ENCODE measurements around the gene PCBP4. TPM values are rescaled to one million over a fixed set of nuclear protein-coding genes. Genes with fewer than 3 reads are reported as not detected.
A peak's percentile ranks its signal among the peaks of the same experiment; 100 is the strongest.

The PCBP4 gene
- 26.2 and 31.3 TPM in 2 replicates for total RNA-seq

DNA sequence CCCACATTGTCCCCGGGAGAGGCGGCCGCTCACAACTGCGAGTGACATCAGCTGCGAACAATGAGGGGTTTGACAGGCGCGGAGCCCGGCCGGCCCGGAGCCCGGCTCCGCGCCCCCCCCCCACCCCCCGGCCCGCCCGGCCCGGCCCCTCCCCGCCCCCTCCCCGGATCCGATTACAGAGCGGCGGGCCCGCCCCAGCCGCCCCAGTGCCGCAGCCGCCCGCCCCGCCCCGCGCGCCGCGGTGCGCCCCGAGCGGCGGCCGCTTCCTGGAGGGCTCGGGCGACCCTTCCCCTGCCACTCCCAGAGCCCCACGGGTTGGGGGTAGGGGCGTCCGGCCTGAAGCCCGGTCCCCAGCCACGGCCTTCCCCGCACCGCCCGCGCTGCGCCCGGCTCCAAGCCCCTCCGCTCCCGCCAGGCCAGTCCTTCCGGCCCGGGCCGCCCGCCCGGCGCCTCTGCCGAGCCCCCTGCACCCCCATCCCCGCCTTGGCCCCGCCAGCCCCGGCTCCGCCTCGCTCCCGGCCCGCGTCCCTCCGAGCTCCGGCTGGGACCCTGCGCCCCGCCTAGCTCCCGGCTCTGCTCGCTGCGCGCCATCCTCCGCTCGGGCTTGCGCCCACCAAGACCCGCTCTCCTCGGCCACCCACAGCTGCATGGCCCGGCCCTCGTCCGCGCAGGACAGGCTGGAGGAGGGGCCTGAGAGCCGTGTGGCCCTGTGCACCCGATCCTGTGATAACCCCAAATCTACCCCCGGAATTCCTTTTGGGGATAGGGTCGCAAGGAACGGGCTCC lies at the start of gene PCBP4:
TSS of gene PCBP4 (minus strand) at position 71 of the 786 bp plus-strand sequence. CDS start 6,214 bp downstream, outside the sequence.
- DNase-seq = peak; percentile 50

DNA sequence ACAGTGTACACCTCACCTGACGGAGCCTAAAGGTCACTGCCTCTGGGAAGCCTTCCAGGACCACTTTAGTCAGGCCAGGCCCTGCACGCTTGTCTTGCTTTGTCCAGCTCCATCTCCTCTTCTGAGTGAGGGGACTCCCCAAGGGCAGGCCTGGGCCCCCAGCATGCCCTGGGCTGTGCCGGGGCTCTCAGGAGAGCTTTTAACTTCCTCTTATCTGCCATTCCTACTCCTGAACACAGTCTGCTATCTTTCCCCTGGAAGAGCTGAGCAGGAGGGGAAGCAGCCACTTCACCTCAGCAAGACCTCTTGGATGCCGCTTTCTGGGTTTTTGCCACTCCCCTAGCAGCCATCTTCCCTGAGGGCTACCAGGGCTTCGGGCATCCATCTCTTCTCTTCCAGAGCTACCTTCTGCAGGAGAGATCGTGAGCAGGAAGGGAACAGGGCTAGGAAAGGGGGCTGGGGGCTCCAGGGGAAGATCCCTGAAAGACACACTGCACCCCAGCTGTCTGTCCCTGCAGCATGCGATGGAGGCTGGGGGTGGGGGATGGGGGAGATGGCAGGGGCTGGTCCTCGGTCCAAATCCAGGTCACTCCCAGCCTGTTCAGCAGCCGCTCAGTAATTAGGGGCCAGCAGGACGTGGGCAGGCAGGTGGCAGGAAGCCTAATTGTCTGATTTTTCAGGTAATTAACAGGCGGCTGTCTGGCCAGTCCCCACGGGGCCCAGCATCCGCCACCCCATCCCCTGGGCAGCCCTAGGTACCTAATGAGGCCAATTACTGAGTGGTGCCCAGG lies 48.4 kb upstream of the PCBP4 start:
- DNase-seq = no peak

DNA sequence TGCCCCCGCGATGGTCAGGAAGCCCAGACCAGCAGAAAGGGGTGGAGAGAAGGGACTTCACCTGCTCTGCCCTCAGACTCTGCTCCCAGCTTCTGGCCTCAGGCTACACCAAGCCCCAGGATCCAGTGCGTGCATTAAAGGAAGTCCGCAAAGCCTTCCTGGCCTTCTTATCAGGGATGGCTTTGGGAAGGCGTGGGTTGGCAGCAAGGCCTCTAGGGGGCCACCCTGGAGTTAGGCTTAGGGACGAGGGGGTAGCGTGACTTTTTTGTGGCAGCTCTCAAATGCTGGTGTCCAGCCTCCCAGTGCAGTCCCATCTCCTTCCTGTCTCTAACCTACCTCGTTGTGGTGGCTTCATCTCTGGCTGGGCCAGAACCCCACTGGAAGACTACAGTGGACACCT lies 47.4 kb upstream of the PCBP4 start:
- DNase-seq = peak; percentile 36

DNA sequence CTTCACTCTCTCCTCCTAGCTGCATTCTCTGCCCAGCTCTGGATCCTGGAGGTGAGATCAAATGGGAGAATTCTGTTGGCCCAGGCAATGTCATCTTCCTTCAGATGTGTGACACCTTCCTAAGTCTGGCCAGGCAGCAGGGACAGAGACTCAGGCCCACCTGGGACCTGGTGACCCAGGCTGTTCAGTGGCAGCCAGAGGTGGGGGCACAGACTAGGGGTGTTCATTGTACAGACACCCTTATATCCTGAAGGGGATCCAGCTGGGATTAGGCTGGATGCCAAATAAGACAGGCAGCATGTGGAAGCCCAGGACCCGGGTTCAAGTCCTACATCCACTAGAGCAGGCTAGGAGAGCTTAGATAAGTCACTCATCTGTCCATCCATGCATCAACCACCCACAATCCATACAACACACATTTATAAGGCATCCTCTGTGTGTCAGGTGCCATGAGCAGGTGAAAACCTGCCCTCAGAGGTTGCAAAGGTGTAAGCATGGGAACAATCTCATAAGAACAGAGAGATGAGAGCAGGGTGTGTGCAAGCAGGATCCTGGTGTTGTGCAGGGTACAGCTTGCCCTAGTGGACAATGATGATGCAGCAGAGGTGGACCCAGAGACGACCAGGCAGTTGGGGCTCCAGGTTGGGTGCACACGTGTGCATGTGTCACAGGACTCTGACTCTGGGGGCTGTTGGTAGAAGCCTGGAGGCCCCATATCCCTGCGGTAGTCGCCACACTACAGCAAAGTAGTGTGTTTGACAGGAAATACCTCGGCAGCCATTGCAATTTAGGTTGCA lies 46.7 kb upstream of the PCBP4 start:
- DNase-seq = no peak

DNA sequence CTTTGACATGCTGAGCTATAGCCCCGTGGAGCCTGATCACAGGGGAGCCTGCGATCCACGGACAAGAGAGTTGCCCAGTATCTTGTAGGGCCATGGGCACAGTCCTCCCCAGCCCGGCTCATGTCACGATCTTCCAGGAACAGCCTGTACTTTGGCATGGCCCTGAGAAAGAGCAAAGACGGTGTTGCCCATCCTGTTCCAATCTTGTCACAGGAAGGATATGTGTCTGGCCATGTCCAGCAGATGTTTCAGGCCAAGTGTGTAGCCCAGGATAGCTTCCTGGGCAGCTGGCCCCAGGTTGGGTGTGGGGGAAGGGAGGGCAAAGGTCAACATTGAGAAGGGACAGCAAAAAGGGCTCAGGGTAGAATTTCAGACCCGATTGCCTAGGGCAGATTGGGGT lies 45.4 kb upstream of the PCBP4 start:
- peak; percentile 44 for DNase-seq

DNA sequence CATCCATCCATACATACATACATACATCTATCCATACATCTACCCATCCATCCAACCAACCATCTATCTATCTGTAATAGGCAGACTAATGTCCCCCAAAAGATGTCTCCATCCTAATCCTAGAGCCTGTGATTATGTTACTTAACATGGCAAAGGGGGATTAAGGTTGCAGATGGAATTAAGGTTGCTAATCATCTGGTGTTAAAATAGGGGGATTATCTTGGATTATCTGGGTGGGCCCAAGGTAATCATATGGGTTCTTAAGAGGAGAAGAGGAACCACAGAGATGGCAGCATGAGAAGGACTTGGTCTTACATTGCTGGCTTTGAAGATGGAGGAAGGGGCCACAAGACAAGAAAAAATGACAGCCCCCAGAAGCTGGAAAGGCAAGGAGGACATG lies 43.2 kb upstream of the PCBP4 start:
- no peak for DNase-seq

DNA sequence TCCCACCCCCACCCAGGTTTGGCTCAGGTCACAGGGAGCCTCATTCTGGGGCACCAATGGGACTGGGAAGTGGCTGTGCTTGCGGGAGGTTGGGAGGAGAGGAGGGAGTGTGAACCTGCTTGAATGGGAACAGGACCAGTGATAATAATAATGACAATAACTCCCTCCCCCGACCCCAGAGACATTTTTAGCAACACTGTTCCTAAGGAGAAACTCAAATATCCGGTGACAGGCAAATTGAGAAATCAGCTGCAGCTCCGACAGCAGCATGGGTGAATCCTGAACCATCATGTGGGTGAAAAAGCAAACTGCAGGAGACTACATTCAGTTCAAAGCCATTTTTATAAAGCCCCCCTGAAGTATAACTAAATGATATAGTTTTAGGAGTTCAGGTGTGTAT lies 40.0 kb upstream of the PCBP4 start:
- DNase-seq = no peak

DNA sequence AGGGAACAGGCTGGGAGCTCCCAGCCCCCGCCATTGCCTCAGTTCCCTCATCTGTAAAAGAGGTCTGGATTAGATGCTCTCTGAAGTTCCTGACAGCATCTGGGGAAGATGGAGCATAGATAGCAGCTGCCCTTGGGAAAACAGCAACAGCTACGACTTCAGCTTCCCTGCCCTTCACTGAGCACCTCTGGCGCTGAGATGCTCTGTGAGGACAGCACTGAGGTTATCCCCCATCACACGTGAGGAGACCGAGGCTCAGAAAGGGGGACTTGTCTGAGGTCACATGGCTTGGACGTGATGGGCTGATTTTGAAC lies 39.5 kb upstream of the PCBP4 start:
- no peak for DNase-seq

DNA sequence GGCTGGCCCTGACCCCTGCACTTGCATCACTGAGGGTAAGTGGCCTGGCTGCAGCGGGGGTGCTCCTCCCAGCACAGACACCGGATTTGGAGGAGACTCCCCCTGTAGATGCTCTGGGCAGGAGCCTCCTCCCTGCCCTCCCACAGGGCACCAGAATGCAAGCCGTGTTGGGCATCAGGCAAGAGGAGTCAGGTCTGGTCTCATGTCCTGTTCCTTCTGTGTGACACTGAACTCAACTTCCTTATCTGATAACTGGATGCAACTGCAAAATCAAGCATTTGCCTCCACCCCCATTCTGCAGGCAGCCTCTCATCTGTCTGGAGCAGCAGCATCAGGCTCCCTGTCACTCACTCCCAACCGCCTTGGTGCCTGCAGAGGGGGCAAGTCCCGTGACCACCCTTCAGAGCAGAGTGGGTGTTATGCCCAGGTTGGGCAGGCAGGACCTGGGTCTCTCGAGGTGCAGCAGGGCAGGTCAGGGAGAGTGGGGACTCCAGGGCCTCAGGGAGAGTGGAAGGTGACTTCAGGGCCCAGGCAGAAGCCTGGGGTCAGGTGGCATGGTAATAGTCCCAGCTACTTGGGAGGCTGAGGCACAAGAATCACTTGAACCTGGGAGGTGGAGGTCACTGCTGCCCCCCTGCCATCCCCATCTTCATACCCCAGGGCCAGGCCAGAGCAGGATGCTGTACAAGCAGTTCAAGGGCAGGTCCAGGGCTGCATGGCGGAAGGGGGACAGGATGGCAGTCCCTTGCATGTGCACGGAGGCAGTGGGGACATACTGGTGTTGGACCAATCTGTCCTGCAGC lies 39.0 kb upstream of the PCBP4 start:
- DNase-seq = no peak

DNA sequence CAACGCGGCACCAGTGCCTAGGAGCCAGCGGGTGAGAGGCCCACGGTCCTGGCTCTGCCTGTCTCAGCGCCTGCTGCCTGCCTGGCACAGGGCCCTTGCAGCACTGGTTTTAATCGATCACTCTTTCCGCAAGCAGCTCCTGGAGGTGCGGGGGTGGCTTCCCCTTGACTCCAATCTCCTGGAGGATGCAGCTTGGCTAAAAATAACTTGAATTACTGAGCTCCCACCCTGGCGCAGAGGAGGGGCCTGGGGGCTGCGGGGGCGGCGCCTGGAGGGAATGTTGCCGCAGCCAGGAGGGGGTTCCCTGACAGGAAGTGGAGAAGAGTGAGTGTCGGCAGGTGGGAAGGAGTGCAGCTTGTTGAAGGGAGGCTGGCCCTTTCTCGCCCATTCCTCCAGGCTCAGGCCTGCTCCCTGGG lies 38.3 kb upstream of the PCBP4 start:
- DNase-seq = peak; percentile 76

DNA sequence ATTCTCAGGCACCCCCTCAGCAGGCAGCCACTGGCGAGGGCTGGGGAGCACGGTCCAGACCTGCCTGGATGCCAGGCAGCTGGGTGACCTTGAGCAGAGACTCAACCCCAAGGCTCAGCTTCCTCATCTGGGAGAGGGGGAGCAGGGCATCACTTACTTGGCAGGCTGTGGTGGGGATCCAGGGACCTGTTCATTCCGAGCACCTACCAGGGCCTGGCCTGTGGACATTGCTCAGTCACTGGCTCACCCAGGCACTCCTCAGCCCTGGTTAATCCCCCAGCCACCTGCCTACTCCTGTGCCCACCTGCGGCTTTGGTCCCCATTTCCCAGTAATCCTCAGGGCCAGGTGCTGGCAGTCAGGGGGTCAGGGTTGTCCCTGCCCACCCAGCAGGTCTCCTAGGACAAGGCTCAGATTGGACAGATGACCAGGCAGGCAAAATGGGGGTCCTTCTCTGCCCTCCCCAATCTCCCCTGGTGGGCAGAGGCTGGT lies 37.7 kb upstream of the PCBP4 start:
- no peak for DNase-seq

DNA sequence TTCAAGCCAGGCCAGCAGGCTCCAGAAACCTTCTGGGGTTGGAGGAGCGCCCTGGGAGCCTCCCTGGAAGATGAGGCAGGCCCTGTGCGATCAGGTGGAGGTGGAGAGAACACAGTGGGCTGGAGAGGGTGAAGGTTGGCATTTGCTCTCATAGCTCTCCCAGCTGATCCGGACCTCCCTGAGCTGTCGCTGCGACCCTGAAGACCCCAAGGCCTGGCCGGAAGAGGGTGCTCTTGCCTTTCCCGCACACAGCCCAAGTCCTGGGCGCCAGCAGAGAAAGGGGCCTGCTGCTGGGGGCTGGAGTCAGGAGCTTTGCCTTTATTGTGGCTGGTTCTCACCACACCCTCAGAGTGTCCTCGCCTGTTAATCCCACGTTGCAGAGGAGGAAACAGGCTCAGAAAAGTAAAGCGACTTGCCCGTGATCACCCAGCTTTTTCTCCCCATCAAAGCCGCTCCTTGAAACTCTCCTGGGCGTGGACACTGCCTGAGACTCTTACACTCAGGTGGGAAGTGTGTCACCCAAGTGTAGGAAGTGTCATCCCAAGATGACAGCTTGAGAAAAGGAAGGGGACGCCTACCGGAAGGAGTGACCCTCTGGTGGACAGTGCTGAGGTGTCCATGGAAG lies 37.0 kb upstream of the PCBP4 start:
- DNase-seq = peak; percentile 61

DNA sequence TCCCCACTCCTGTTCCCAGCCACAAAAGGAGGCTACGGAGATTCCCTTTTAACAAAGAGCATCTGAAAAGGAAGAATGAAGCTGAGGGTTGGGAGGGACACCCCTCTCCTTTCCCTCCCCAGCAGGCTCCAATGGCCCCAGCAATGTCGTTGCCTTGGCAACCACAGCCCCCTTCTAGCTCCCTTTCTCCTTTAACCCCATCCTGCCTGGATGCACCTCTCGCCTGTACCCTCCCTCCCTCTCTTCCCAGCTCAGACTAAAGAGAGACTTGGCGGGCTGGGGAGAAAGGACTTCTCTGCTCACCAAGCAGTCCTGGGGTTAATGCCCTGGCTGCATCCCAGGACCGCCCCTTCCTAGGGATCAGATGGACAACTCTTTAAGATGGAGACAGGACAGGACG lies 35.5 kb upstream of the PCBP4 start:
- DNase-seq = no peak

DNA sequence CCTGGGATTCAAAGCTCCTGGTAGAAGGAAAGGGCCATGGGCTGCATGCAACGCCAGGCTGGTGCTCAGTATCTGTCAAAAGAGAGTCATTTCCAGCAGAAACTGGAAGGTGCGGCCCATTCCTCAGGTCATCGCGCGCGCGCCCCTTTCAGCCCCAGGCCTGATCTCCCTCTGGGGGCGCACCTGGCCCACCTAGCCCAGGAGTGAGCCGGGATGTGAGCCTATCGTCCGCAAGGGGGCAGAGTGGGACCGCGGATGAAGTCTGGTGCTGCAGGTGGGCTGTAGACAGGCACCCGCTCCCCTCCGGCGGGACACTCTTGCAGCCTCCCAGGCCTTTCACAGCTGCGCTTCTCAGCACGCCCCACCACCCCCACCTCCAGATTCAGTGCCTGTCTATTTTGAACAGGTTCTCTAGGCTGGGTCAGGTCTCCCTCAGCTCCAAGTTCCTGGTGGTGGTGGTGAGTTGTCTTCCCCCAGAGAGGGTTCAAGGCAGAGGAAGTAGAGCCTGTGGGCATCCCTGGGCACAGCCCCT lies 34.3 kb upstream of the PCBP4 start:
- peak; percentile 86 for DNase-seq

DNA sequence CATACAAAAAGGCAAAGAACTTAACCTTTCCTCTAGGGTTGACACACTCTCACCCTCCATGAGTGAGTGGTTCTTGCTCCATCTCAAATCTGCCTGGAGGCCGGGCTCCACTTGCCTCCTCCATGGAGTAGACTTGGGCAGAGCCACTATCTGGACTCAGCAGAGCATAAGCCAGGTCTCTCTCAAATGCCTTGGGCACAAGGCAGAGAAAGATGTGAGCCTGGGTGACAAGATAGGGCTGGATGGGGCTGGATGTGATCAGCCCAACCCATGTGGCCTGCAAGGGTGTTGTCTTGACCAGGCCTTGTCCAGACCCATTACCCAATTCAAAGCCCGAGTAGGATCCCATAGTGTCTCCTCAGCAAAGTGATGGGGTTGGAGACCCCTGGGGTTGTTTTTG lies 32.6 kb upstream of the PCBP4 start:
- DNase-seq = no peak

DNA sequence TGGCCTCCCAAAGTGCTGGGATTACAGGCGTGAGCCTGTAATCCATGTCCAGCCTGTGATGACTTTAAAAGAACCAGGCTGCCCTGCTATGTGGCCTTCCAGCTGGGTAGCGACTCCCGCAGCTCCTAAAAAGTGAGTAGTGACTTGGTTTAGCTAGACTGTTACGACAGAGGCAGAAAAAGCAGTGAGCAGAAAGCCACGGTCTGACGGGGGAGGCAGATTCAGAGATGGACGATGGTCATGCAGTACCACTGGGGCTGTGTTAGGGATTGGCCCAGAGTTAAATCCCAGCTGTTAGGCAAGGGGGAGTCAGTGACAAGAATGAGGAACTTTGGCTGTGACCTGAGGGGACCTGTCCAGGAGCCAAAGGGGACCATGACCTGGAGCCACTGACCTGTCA lies 31.5 kb upstream of the PCBP4 start:
- DNase-seq = no peak

DNA sequence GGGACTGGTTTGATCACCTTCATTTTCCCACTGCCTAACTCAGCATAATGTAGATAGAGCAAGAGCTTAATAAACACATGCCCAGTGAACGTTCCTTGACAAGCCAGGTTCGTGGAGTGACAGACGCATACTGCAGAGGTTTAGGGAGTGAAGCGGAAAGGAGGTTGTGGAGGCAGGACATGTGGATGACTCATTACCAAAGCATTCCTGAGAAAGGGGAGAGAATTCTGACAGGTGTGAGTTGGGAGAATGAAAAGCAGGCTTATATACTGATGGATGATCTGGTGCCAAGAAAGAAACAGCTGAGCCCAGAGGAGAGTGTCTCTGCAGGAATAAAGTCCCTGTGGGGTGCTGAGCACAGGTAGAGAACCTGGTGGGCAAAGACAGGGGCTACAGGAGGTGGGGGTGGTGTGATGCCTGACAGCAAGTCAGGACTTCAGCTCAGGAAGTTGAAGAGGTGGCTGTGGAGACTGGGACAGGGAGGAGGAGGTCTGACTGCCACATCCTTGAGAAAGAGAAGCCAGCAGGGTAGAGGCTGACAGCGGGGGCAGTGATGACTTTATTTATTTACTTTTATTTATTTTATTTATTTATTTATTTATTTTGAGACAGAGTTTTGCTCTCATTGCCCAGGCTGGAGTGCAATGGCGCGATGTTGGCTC lies 30.8 kb upstream of the PCBP4 start:
- peak; percentile 39 for DNase-seq

DNA sequence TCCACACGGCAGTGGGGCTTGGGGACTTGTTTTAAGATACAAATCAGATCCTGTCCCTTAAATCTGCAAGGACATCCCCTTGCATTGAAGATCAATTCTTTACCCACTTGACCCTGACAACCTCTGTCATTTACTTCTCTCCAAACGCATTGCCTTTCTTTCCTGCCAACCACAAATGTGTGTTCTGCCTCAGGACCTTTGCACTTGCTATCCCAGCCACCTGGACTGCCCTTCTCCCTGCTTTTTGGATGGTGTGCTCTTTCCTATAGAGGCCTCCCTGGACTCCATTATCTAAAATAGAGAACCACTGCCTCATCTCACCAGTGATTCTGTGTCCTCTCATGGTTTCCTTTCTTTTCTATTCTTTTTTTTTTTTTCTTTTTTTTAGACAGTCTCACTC lies 29.9 kb upstream of the PCBP4 start:
- no peak for DNase-seq

DNA sequence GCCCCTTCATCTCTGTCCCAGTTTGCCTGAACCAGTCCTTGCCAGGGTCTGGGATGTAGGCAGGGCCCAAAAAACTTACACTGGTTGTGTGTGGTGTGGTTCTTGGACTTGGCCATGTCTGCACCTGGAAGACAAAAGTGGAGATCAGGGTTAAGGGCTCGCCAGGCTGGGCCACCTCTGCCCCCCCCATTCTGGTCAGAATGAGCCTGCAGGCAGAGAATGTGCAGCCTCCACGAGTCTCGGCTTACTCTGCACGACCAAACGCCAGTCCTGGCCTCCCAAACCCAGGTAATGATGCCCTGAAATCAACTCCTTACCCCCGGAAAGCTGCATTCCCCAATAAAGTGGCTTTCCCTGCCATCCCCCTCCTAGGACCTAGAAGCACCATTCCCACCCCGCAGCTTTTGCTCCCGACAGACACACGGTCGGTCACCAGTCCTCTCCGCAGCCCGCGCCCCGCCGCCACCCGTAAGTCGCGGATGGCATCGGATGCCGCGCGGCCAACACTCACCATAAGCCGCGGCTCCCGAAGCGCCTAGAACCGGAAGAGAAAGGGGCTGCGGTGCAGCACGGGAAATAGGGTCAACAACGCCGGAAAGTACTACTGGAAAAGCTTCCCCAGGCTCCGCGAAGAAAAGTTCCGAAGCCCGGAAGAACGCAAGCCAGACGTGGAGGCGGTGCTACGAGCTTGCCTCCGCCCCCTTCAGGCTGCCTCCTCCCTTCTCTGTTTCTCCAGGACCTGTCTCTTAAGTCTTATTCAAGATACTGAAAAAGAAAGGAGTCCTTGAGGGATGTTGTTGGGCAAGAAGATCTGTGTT lies 28.3 kb upstream of the PCBP4 start, which contains the start of gene RPL29:
TSS of gene RPL29 (minus strand) at position 550 of the 818 bp plus-strand sequence. CDS start at position 116, 434 bp downstream.
- DNase-seq = peak; percentile 97

DNA sequence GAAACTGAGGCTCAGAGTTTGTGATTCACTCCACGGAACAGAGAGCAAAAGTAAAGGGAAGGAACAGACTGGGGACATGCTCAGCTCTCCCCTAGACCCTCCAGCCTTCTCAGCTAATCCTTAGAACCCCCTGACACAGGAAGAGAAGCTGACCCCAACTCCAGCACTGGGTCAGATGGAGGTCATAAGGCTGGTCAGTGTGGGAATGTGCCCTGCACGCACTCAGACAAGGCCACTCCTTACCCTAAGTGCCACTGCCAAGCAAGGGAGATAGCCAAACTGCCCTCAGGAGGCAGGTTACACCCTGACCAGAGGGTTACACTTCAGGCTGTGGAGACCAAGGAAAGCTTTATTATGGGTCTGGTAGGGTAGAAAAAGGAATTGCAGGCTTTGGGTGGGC lies 27.3 kb upstream of the PCBP4 start:
- no peak for DNase-seq

Data from dermis blood vessel endothelial cell (primary cell).